Neural progenitor cell (in vitro differentiated cells): Measurements from ENCODE around the gene KANK2. TPM values are rescaled to one million over a fixed set of nuclear protein-coding genes. Genes with fewer than 3 reads are reported as not detected.
"Not testable (repeated sequence)": the region's sequence is repeated elsewhere in the genome, so short reads cannot be mapped to it uniquely, and the experiment has no call there.

ENCODE experiments used
- DNase-seq: peaks from one replicate; pipeline ENCODE4 v3.0.0-alpha.2; 2016; ENCODE audit warnings: low spot score
- H2AFZ ChIP-seq: fragments of 200-600 bp; sonication (generic); replicated peaks from 2 replicates; pipeline ENCODE4 v1.6.1; 2016; ENCODE audit warnings: antibody characterized with exemption
- H3F3A ChIP-seq: fragments of 200-600 bp; sonication (generic); 2 replicates; pipeline ENCODE4 v1.6.1; 2016; ENCODE audit warnings: antibody characterized with exemption, low read depth
- H3K27ac ChIP-seq: fragments of 200-600 bp; sonication (generic); 2 replicates; pipeline ENCODE4 v1.5.1; 2016; ENCODE audit warnings: mild to moderate bottlenecking
- H3K27me3 ChIP-seq: fragments of 200-600 bp; sonication (generic); 2 replicates; pipeline ENCODE4 v1.6.1; 2016; ENCODE audit warnings: mild to moderate bottlenecking, moderate library complexity
- H3K36me3 ChIP-seq: fragments of 200-600 bp; sonication (generic); 2 replicates; pipeline ENCODE4 v1.5.1; 2016
- H3K4me1 ChIP-seq: fragments of 200-600 bp; sonication (generic); 2 replicates; pipeline ENCODE4 v1.6.1; 2016; ENCODE audit warnings: mixed run types
- H3K4me2 ChIP-seq: fragments of 200-600 bp; sonication (generic); 2 replicates; pipeline ENCODE4 v1.6.1; 2016
- H3K4me3 ChIP-seq: fragments of 200-600 bp; sonication (generic); 2 replicates; pipeline ENCODE4 v1.5.1; 2016
- H3K79me2 ChIP-seq: fragments of 200-600 bp; sonication (generic); 2 replicates; pipeline ENCODE4 v1.6.1; 2016; ENCODE audit warnings: low read depth
- H3K9ac ChIP-seq: fragments of 200-600 bp; sonication (generic); 2 replicates; pipeline ENCODE4 v1.6.1; 2016
- H3K9me3 ChIP-seq: fragments of 200-600 bp; sonication (generic); 2 replicates; pipeline ENCODE4 v1.5.1; 2016; ENCODE audit warnings: low read depth
- H4K20me1 ChIP-seq: fragments of 200-600 bp; sonication (generic); 2 replicates; pipeline ENCODE4 v1.6.1; 2016; ENCODE audit warnings: low read depth
- H3K27ac Mint-ChIP-seq: 3 replicates; pipeline ENCODE4 v1.8.0; 2021; ENCODE audit warnings: mixed read lengths
- H3K27me3 Mint-ChIP-seq: 2 replicates; pipeline ENCODE4 v1.8.0; 2022; ENCODE audit warnings: low read depth, mild to moderate bottlenecking, inconsistent platforms, moderate library complexity, mixed read lengths; ENCODE audit not compliant: insufficient read depth
- H3K36me3 Mint-ChIP-seq: 3 replicates; pipeline ENCODE4 v1.8.0; 2021; ENCODE audit warnings: mixed read lengths
- H3K4me1 Mint-ChIP-seq: 3 replicates; pipeline ENCODE4 v1.8.0; 2021; ENCODE audit warnings: mixed read lengths
- H3K4me3 Mint-ChIP-seq: 3 replicates; pipeline ENCODE4 v1.8.0; 2021; ENCODE audit warnings: mild to moderate bottlenecking, moderate library complexity, mixed read lengths
- H3K9me3 Mint-ChIP-seq: 3 replicates; pipeline ENCODE4 v1.8.0; 2020; ENCODE audit warnings: mixed read lengths
- EZH2 ChIP-seq: fragments of 200-600 bp; sonication (generic); IDR thresholded peaks from 2 replicates; pipeline ENCODE4 v1.6.1; 2017; ENCODE audit warnings: antibody characterized with exemption, mild to moderate bottlenecking, moderate library complexity
- EZH2phosphoT487 ChIP-seq: fragments of 200-600 bp; sonication (generic); IDR thresholded peaks from 2 replicates; pipeline ENCODE4 v1.6.1; 2017; ENCODE audit warnings: antibody characterized with exemption
- total RNA-seq: library from RNA; depleted of rRNA; stranded (reverse); fragments of >200 nt; gene quantifications from 2 replicates; pipeline ENCODE4 v1.2.3, GENCODE V29; 2015; ENCODE audit warnings: low replicate concordance
- TF ChIP-seq, protein P1 (sequence below): fragments of 200-600 bp; sonication (generic); IDR thresholded peaks from 2 replicates; pipeline ENCODE4 v1.5.1; 2017; ENCODE audit warnings: antibody characterized with exemption, mild to moderate bottlenecking

KANK2 gene
- total RNA-seq, 1 donor from 2014 or later = 17.5 TPM

GRCh38 chr19:11179716-11180297 is 17.5 kb downstream of the KANK2 start:
- no peak overlapping the region for H2AFZ ChIP-seq
- no peak for DNase-seq
- H3K27ac ChIP-seq = no peak overlapping the region
- no peaks in the 10 kb centered on the region for H3K36me3 ChIP-seq
- no peaks in the 10 kb centered on the region for H3K27me3 ChIP-seq
- no peaks in the 10 kb centered on the region for H3K4me1 ChIP-seq
- no peaks in the 10 kb centered on the region for H3F3A ChIP-seq
- Mint-ChIP-seq H3K36me3 (peaks cover 9% of the 10 kb centered on the region), H3K9me3 (no peaks in the 10 kb centered on the region), H3K27me3 (peaks cover 4% of the 10 kb centered on the region), H3K4me1 (no peaks in the 10 kb centered on the region), H3K27ac (no peak overlapping the region), H3K4me3 (no peak overlapping the region)
- H3K9me3 ChIP-seq = no peaks in the 10 kb centered on the region
- H3K4me3 ChIP-seq = no peak overlapping the region
- H3K4me2 ChIP-seq = no peak overlapping the region
- H3K79me2 ChIP-seq = no peaks in the 10 kb centered on the region
- H4K20me1 ChIP-seq = no peaks in the 10 kb centered on the region
- no peak overlapping the region for H3K9ac ChIP-seq
- TF ChIP-seq, protein P1, sequence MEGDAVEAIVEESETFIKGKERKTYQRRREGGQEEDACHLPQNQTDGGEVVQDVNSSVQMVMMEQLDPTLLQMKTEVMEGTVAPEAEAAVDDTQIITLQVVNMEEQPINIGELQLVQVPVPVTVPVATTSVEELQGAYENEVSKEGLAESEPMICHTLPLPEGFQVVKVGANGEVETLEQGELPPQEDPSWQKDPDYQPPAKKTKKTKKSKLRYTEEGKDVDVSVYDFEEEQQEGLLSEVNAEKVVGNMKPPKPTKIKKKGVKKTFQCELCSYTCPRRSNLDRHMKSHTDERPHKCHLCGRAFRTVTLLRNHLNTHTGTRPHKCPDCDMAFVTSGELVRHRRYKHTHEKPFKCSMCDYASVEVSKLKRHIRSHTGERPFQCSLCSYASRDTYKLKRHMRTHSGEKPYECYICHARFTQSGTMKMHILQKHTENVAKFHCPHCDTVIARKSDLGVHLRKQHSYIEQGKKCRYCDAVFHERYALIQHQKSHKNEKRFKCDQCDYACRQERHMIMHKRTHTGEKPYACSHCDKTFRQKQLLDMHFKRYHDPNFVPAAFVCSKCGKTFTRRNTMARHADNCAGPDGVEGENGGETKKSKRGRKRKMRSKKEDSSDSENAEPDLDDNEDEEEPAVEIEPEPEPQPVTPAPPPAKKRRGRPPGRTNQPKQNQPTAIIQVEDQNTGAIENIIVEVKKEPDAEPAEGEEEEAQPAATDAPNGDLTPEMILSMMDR = no peak

DNA sequence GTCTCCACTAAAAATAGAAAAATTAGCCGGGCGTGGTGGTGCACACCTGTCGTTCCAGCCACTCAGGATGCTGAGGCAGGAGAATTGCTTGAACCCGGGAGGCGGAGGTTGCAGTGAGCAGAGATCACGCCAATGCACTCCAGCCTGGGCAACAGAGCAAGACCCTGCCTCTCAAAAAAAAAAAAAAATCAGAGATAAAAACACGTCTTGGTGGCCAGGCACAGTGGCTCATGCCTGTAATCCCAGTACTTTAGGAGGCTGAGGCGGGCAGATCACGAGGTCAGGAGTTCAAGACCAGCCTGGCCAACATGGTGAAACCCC is 18.2 kb downstream of the KANK2 start:
- not testable (repeated sequence) for H3K27ac Mint-ChIP-seq, H3K27ac ChIP-seq, H3K36me3 ChIP-seq, H3K4me3 Mint-ChIP-seq, H4K20me1 ChIP-seq, H3K9ac ChIP-seq, H3K4me2 ChIP-seq, H3K9me3 ChIP-seq, H3K27me3 ChIP-seq, H3F3A ChIP-seq, H3K4me3 ChIP-seq, H2AFZ ChIP-seq, H3K4me1 ChIP-seq, H3K79me2 ChIP-seq, DNase-seq, H3K27me3 Mint-ChIP-seq, H3K36me3 Mint-ChIP-seq, H3K4me1 Mint-ChIP-seq, H3K9me3 Mint-ChIP-seq

GRCh38 chr19:11177592-11177991 is 19.8 kb downstream of the KANK2 start:
- no peak overlapping the region for H3K27ac Mint-ChIP-seq
- no peaks in the 10 kb centered on the region for H3K36me3 ChIP-seq

DNA sequence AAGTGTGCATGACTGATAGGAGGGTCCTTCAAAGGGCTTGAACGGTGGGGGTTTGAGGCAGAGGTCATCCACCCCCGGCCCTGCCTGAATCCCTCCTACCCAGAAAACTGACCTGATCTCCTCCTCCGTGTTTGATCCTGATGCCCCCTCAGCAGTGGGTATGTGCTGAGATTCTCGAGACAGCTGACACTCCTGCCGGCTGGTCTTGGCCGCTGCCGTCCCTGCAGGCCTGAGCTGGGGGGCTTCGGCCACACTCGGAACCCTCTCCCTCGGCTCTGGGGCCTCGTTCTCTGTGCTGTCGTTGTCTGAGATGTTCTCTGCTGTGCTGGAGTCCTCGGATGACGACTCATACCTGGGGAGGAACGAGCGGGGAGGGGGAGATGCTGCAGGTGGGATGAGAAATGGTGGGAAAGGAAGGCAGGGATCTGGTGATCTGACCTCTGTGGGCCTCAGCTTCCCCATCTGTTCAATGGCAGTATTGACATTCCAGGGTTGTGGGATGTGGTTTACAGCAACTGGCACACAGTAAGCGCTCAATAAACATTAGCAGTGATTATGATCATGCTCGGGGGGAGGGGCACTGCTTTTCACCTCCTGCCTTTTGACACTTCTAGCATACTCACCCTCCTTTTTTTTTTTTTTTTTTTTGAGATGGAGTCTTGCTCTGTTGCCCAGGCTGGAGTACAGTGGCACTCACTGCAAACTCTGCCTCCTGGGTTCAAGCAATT is 20.7 kb downstream of the KANK2 start:
- no peaks in the 10 kb centered on the region for H3K9me3 Mint-ChIP-seq
- Histone ChIP-seq H2AFZ (no peak overlapping the region), H3K36me3 (no peaks in the 10 kb centered on the region), H3F3A (no peaks in the 10 kb centered on the region), H3K79me2 (no peaks in the 10 kb centered on the region), H3K4me1 (no peaks in the 10 kb centered on the region), H3K4me2 (no peak overlapping the region), H4K20me1 (no peaks in the 10 kb centered on the region), H3K27me3 (no peaks in the 10 kb centered on the region), H3K27ac (no peak overlapping the region), H3K9ac (no peak overlapping the region), H3K4me3 (no peak overlapping the region), H3K9me3 (no peaks in the 10 kb centered on the region)
- DNase-seq = no peak
- no peak overlapping the region for H3K4me3 Mint-ChIP-seq
- H3K27ac Mint-ChIP-seq = no peak overlapping the region
- TF ChIP-seq, protein P1 = no peak
- no peak for TF ChIP-seq EZH2
- no peak for TF ChIP-seq EZH2phosphoT487
- H3K4me1 Mint-ChIP-seq = no peaks in the 10 kb centered on the region
- H3K27me3 Mint-ChIP-seq = peaks cover 4% of the 10 kb centered on the region
- H3K36me3 Mint-ChIP-seq = peaks cover 2% of the 10 kb centered on the region

More at GRCh38 chr19:11177592-11177991, 19.8 kb downstream of the KANK2 start:
- H3K9ac ChIP-seq = no peak overlapping the region
- no peaks in the 10 kb centered on the region for H3F3A ChIP-seq
- H3K4me3 ChIP-seq = no peak overlapping the region
- H3K27me3 Mint-ChIP-seq = peaks cover 4% of the 10 kb centered on the region
- no peaks in the 10 kb centered on the region for H3K9me3 Mint-ChIP-seq
- no peak overlapping the region for H3K4me3 Mint-ChIP-seq
- H3K4me1 ChIP-seq = no peaks in the 10 kb centered on the region
- H2AFZ ChIP-seq = no peak overlapping the region
- H3K9me3 ChIP-seq = no peaks in the 10 kb centered on the region
- DNase-seq = no peak
- H3K4me2 ChIP-seq = no peak overlapping the region
- H3K27ac ChIP-seq = no peak overlapping the region
- no peaks in the 10 kb centered on the region for H4K20me1 ChIP-seq
- H3K27me3 ChIP-seq = no peaks in the 10 kb centered on the region
- H3K79me2 ChIP-seq = no peaks in the 10 kb centered on the region
- no peaks in the 10 kb centered on the region for H3K4me1 Mint-ChIP-seq
- TF ChIP-seq EZH2 = no peak
- TF ChIP-seq, protein P1 = no peak
- H3K36me3 Mint-ChIP-seq = peaks cover 2% of the 10 kb centered on the region
